ENCODE results near the gene SNX32.
A peak's percentile ranks its signal among the peaks of the same experiment; 100 is the strongest.

SNX32 gene

DNA sequence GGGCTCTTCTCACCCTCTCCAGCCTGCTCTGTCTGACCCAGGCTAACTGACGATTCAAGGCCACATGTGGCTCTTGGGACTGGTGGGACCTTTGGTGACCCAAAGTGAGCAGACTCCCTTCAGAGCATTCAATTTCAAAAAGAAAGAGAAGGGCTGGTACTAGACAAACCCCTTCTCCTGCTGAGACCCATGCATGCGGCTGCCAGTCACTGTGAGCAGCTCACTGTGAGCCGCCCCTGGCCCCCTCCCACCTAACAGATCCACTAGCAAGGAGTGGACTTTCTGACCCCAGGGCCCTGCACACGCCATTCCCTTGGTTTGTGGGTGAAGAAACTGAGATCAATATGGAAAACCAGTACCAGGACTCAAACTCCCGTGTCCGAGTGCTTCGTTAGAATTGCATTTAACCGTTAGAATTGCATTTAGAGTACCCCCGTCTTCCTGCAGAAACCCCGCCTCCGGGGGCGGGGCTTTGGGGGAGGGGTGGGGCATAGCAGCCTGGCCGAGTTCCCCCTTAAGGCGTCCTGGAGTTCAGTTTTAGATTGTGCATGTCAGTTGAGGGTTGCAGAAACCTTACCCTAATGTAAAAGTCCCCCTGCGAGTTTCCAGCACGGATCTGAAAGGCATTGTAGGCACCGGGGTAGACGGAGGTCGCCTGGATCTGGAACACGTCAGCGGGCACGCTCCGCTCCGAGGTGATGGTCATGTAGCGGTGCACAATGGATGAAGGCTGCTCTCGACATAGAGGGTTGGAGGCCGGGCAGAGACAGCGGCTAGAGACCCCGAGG, 33.7 kb downstream of the SNX32 start:
- TF ChIP-seq, protein P1, sequence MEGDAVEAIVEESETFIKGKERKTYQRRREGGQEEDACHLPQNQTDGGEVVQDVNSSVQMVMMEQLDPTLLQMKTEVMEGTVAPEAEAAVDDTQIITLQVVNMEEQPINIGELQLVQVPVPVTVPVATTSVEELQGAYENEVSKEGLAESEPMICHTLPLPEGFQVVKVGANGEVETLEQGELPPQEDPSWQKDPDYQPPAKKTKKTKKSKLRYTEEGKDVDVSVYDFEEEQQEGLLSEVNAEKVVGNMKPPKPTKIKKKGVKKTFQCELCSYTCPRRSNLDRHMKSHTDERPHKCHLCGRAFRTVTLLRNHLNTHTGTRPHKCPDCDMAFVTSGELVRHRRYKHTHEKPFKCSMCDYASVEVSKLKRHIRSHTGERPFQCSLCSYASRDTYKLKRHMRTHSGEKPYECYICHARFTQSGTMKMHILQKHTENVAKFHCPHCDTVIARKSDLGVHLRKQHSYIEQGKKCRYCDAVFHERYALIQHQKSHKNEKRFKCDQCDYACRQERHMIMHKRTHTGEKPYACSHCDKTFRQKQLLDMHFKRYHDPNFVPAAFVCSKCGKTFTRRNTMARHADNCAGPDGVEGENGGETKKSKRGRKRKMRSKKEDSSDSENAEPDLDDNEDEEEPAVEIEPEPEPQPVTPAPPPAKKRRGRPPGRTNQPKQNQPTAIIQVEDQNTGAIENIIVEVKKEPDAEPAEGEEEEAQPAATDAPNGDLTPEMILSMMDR (IDR thresholded peaks at IDR 0.05; ENCODE audit: poor library complexity, severe bottlenecking) = no peak
- peaks cover 56% of the 10 kb centered on the region for H3K36me3 ChIP-seq (ENCODE audit: low read depth)
- H3K4me1 ChIP-seq (ENCODE audit: insufficient read depth, poor library complexity, severe bottlenecking) = no peaks in the 10 kb centered on the region
- no peak overlapping the region for H3K27ac ChIP-seq (ENCODE audit: poor library complexity, severe bottlenecking)
- no peaks in the 10 kb centered on the region for H3K9me3 ChIP-seq (ENCODE audit: severe bottlenecking)
- no peak; the same call in 2 of the 3 replicates for ATAC-seq (ENCODE audit: low read depth)
- no peaks in the 10 kb centered on the region for H3K27me3 ChIP-seq (ENCODE audit: insufficient read depth, poor library complexity, severe bottlenecking)
- DNase-seq (ENCODE audit: low spot score) = no peak
- H3K4me3 ChIP-seq (ENCODE audit: severe bottlenecking) = no peak overlapping the region

DNA sequence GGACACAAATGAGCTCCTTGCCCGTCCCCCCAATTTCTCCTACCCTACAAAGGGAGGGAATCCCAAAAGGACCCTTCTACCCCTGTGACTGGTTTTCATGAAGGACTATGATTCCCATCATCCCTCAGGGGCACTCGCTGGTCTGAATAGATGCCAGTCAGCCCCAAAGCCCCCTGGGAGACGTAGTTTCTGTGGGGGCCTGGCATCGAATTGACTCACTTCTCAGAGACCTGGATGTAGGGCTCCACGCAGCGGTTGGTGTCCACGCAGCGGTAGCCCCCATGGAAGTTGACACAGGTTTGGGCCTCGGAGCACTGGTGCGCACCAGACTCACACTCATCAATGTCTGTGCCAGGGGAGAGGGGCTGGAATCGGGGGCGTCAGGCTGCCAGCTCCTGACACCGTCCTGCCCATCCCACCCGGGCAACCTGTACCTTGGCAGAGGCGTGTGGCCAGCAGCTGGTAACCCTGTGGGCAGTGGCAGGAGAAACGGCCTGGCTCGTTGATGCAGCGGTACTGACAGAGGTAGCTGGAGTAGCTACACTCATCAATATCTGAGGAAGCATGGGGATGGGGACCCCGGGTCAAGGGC, 34.4 kb downstream of the SNX32 start:
- Histone ChIP-seq H3K27ac (ENCODE audit: poor library complexity, severe bottlenecking) (no peak overlapping the region), H3K36me3 (ENCODE audit: low read depth) (peaks cover 49% of the 10 kb centered on the region), H3K4me1 (ENCODE audit: insufficient read depth, poor library complexity, severe bottlenecking) (no peaks in the 10 kb centered on the region), H3K9me3 (ENCODE audit: severe bottlenecking) (no peaks in the 10 kb centered on the region), H3K27me3 (ENCODE audit: insufficient read depth, poor library complexity, severe bottlenecking) (no peaks in the 10 kb centered on the region), H3K4me3 (ENCODE audit: severe bottlenecking) (no peak overlapping the region)
- DNase-seq (ENCODE audit: low spot score) = no peak
- TF ChIP-seq, protein P1 (IDR thresholded peaks at IDR 0.05; ENCODE audit: poor library complexity, severe bottlenecking) = no peak
- ATAC-seq (ENCODE audit: low read depth) = no peak

DNA sequence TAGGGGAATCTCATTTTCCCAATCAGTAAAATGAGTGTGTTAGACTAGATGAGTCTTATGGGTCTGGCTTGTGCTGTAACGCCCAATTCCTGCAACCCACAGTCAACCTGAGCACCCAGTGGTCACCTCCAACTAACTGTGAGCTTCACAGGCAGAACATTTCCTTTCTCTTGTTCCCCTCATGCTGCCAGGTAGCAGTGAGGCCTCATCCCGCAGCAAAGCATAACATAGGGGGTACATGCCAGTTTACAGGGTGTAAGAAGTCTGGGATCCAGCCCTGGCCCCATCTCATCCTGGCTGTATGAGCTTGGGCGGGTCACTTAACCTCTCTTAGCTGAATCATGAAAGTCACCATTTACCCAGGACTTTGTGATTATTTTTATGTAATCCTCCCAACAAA, 35.1 kb downstream of the SNX32 start:
- no peaks in the 10 kb centered on the region for H3K4me1 ChIP-seq (ENCODE audit: insufficient read depth, poor library complexity, severe bottlenecking)

DNA sequence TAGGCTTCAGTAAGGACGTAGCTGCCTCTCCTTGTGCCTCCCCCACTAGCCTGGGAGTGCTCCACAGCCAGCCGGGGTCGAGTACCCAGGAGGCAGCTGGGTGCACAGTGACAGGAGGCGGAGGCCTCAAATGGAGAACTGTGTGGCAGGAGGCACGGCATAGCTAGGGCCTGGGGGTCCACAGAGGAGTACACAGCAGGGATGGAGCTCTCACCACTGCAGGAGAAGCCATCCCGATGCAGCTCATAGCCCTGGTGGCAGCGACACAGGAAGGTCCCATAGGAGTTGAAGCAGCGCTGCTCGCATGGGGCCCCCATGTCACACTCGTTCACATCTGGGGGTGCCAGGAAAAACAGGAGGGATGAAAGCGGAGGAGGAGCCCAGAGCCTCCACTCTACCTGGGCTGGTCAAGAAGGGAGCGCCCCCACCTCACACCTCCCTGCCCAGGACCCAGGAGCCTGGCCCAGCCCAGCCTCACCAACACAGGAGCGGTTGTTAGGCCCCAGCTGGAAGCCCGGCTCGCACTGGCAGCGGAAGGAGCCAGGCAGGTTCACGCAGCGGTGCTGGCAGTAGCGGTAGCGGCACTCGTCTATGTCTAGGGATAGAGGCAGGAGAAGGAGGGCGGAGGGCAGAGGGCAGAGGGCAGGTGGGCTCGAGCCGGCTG, 36.0 kb downstream of the SNX32 start:
- H3K9me3 ChIP-seq (ENCODE audit: severe bottlenecking) = no peaks in the 10 kb centered on the region
- H3K4me1 ChIP-seq (ENCODE audit: insufficient read depth, poor library complexity, severe bottlenecking) = no peaks in the 10 kb centered on the region
- no peak overlapping the region for H3K4me3 ChIP-seq (ENCODE audit: severe bottlenecking)
- H3K27ac ChIP-seq (ENCODE audit: poor library complexity, severe bottlenecking) = no peak overlapping the region
- DNase-seq (ENCODE audit: low spot score) (peak; percentile 61), ATAC-seq (ENCODE audit: low read depth) (no peak)
- H3K27me3 ChIP-seq (ENCODE audit: insufficient read depth, poor library complexity, severe bottlenecking) = no peaks in the 10 kb centered on the region
- peaks cover 33% of the 10 kb centered on the region for H3K36me3 ChIP-seq (ENCODE audit: low read depth)
- TF ChIP-seq, protein P1 (IDR thresholded peaks at IDR 0.05; ENCODE audit: poor library complexity, severe bottlenecking) = no peak

More for the DNA sequence above, 35.1 kb downstream of the SNX32 start:
- Histone ChIP-seq H3K4me3 (ENCODE audit: severe bottlenecking) (no peak overlapping the region), H3K27ac (ENCODE audit: poor library complexity, severe bottlenecking) (no peak overlapping the region), H3K36me3 (ENCODE audit: low read depth) (peaks cover 42% of the 10 kb centered on the region), H3K9me3 (ENCODE audit: severe bottlenecking) (no peaks in the 10 kb centered on the region), H3K27me3 (ENCODE audit: insufficient read depth, poor library complexity, severe bottlenecking) (no peaks in the 10 kb centered on the region)
- TF ChIP-seq, protein P1 (IDR thresholded peaks at IDR 0.05; ENCODE audit: poor library complexity, severe bottlenecking) = no peak
- DNase-seq (ENCODE audit: low spot score) (no peak), ATAC-seq (ENCODE audit: low read depth) (no peak)
